Sigmoid colon (tissue), 4 donors: ENCODE measurements around the gene TBX4.

Experiments used
- EP300 ChIP-seq, 4 donors: sonication (generic); formaldehyde crosslinking; IDR thresholded peaks; one replicate each; pipeline ENCODE4 v1.6.1; 2017; ENCODE audit warnings: antibody characterized with exemption in 4 of 4
- POLR2A ChIP-seq, 2 donors: fragments of 450-650 bp; IDR thresholded peaks; one replicate each; pipeline ENCODE4 v1.6.1; 2016; ENCODE audit warnings: antibody characterized with exemption in 2 of 2, mild to moderate bottlenecking in 2 of 2, moderate library complexity in 2 of 2
- POLR2AphosphoS5 ChIP-seq, 4 donors: sonication (generic); formaldehyde crosslinking; IDR thresholded peaks; one replicate each; pipeline ENCODE4 v1.6.1; 2017; ENCODE audit warnings: antibody characterized with exemption in 4 of 4
- TF ChIP-seq, protein P1 (sequence below), 4 experiments: fragments of 450-650 bp in 3 of 4; fragments of 200-600 bp in 1 of 4; IDR thresholded peaks; one replicate each; pipeline ENCODE4 v1.5.1; 2016 to 2019; ENCODE audit warnings: antibody characterized with exemption in 4 of 4, mild to moderate bottlenecking in 3 of 4, moderate library complexity in 2 of 4

- no peak for TF ChIP-seq POLR2A (IDR thresholded peaks at IDR 0.05)
- TF ChIP-seq, protein P1, sequence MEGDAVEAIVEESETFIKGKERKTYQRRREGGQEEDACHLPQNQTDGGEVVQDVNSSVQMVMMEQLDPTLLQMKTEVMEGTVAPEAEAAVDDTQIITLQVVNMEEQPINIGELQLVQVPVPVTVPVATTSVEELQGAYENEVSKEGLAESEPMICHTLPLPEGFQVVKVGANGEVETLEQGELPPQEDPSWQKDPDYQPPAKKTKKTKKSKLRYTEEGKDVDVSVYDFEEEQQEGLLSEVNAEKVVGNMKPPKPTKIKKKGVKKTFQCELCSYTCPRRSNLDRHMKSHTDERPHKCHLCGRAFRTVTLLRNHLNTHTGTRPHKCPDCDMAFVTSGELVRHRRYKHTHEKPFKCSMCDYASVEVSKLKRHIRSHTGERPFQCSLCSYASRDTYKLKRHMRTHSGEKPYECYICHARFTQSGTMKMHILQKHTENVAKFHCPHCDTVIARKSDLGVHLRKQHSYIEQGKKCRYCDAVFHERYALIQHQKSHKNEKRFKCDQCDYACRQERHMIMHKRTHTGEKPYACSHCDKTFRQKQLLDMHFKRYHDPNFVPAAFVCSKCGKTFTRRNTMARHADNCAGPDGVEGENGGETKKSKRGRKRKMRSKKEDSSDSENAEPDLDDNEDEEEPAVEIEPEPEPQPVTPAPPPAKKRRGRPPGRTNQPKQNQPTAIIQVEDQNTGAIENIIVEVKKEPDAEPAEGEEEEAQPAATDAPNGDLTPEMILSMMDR (IDR thresholded peaks at IDR 0.05), result no peak
- no peak for TF ChIP-seq POLR2AphosphoS5 (IDR thresholded peaks at IDR 0.05)
- TF ChIP-seq EP300 (IDR thresholded peaks at IDR 0.05), result no peak
Observed at GRCh38 chr17:61533797-61534196, 81.6 kb downstream of the TBX4 start.
